Brain microvascular endothelial cell (primary cell): Measurements from ENCODE around the gene CYP11A1.

Experiments
- DNase-seq: peaks from one replicate; pipeline ENCODE4 v3.0.0-alpha.2; 2020
- H3K27ac ChIP-seq: fragments of 250-450 bp; sonication (Bioruptor Pico); 2 replicates; pipeline ENCODE4 v1.5.1; 2020; ENCODE audit warnings: mild to moderate bottlenecking, moderate library complexity
- H3K27me3 ChIP-seq: fragments of 250-450 bp; sonication (Bioruptor Pico); replicated peaks from 2 replicates; pipeline ENCODE4 v1.5.1; 2020; ENCODE audit warnings: mild to moderate bottlenecking
- H3K36me3 ChIP-seq: fragments of 250-450 bp; sonication (Bioruptor Pico); replicated peaks from 2 replicates; pipeline ENCODE4 v1.5.1; 2020; ENCODE audit warnings: mild to moderate bottlenecking
- H3K4me3 ChIP-seq: 2 replicates; pipeline ENCODE4 v1.5.1; 2011; ENCODE audit warnings: low read depth, mild to moderate bottlenecking, control low read depth, low read length, moderate library complexity
- in situ Hi-C: cut with HindIII; loops from 2 replicates; pipeline ENCODE4 v1.10.0; 2017; ENCODE audit warnings: low sequenced_read_pairs, low pct_ligation_motif_present
- TF ChIP-seq, protein P1 (sequence below): IDR thresholded peaks from 2 replicates; pipeline ENCODE4 v1.5.1; 2011; ENCODE audit warnings: low read depth, mild to moderate bottlenecking, moderate library complexity, low read length, control low read depth, inconsistent platforms; ENCODE audit errors: missing control alignments

Gene CYP11A1

DNA sequence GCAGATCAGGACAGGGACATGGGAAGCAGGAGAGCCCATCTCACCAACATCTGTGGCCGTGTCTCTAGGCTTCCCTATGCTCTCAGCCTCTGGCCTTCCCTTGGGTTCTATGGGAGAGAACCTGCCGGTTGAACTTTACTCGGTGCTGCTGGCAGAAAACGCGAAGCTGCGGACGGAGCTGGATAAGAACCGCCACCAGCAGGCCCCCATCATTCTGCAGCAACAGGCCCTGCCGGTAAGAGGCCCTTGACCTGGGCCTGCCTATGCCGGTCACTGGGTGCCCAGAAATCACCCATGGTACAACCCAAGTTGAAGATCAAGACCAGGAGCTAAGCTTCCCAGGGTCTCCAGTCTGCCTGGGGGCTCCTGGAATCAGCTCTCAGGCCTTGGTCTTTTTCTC lies 34.8 kb downstream of the CYP11A1 start:
- TF ChIP-seq, protein P1, sequence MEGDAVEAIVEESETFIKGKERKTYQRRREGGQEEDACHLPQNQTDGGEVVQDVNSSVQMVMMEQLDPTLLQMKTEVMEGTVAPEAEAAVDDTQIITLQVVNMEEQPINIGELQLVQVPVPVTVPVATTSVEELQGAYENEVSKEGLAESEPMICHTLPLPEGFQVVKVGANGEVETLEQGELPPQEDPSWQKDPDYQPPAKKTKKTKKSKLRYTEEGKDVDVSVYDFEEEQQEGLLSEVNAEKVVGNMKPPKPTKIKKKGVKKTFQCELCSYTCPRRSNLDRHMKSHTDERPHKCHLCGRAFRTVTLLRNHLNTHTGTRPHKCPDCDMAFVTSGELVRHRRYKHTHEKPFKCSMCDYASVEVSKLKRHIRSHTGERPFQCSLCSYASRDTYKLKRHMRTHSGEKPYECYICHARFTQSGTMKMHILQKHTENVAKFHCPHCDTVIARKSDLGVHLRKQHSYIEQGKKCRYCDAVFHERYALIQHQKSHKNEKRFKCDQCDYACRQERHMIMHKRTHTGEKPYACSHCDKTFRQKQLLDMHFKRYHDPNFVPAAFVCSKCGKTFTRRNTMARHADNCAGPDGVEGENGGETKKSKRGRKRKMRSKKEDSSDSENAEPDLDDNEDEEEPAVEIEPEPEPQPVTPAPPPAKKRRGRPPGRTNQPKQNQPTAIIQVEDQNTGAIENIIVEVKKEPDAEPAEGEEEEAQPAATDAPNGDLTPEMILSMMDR: no peak
- no peak overlapping the region for H3K4me3 ChIP-seq
- H3K36me3 ChIP-seq: no peaks in the 10 kb centered on the region
- no peak for DNase-seq
- no peaks in the 10 kb centered on the region for H3K27me3 ChIP-seq
- in situ Hi-C loops: no loop called here
- no peak overlapping the region for H3K27ac ChIP-seq

DNA sequence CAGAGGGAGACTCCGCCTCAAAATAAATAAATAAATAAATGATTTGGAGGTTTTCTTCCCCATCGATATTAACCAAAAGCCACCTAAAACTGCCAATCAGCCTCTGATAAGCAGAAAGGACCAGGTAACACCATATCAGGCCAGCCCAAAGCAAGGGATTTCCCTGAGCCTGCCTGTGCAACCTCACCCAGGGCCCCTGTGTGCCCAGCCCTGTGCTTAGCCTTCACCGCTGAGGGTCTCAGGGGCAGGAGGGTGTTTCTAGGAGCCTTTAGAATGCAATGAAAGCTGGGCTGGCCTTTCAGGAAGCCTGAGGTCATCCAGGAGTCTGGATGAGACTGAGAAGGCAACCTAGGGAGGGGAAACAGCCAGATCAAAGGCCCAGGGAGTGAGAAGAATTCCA lies 35.4 kb downstream of the CYP11A1 start:
- no peak overlapping the region for H3K4me3 ChIP-seq
- in situ Hi-C loops: no loop called here
- H3K27ac ChIP-seq: no peak overlapping the region
- TF ChIP-seq, protein P1: no peak
- no peaks in the 10 kb centered on the region for H3K36me3 ChIP-seq
- no peaks in the 10 kb centered on the region for H3K27me3 ChIP-seq
- DNase-seq: no peak

DNA sequence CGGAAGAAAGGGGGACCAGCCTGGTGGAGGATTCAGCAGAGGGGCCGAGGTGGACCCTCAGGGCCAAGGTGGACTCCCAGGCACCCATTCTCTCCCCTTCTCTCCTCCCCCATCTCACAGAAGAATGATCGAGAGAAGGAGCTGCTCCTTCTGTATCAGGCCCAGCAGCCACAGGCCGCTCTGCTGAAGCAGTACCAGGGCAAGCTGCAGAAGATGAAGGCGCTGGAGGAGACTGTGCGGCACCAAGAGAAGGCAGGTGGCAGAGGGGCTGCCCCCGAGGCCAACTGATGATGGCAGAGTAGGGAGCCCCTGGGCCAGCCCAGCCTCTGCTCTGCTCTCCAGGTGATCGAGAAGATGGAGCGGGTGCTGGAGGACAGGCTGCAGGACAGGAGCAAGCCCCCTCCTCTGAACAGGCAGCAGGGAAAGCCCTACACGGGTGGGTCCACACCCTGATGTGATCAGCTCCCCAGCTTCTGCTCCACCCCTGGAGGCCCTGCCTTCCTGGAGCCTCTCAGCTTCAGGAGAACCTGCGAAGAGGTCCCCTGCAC lies 36.5 kb downstream of the CYP11A1 start:
- DNase-seq: no peak
- in situ Hi-C loops: no loop called here

DNA sequence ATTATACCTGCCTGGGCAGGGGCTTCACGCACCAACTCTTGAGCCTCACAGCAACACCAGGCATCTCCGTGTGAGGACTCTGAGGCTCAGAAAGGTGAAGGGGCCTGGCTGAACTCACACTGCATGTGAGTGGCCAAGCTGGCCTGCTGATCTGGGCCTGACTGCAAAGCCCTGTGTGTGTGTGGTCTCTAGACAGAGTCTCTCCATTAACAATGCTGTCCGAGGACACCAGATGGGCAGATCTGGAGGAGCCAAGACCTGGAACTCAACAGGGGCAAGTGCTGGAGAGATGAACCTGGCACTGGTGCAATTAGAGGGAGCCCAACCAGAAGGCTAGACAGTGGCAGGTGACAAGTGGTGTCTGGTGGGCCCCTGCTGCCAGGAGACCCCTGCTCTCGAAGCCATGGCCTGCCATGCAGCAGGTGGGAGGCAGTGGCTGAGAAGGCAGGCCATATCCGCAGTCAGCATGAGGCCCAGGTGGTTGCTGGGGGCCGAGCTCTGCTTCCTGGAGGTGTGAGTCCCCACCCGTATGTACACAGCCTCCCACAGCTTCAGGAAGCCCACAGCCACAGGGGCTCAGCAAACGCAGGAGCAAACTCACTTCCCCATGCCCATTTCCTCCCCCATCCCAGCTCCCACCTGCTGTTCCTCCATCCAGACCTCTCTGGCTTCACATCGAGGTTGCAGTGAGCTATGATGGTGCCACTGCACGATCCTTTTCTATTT lies 39.0 kb downstream of the CYP11A1 start:
- H3K27me3 ChIP-seq: no peaks in the 10 kb centered on the region
- no peak overlapping the region for H3K27ac ChIP-seq

More for the DNA sequence above, 36.5 kb downstream of the CYP11A1 start:
- TF ChIP-seq, protein P1: no peak
- Histone ChIP-seq H3K4me3 (no peak overlapping the region), H3K36me3 (no peaks in the 10 kb centered on the region), H3K27me3 (no peaks in the 10 kb centered on the region), H3K27ac (no peak overlapping the region)

DNA sequence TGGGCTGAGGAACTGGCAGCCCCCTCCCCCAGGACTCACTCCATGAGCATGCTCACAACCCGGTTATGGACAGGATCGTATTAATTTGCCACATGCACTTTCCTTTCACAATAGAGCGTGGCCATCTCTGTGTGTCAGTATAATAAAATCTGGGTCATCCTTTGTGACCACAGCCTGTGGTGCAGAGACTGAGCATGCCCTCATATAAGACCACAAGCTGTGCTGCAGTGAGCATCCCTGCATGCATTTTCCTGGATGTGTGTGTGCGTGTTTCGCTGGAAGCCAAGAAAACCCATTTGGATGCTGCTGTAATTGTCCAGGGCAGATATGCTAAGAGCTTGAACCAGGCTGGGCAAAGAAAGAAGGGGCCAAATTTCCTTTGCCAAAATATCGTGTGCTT lies 39.7 kb downstream of the CYP11A1 start:
- TF ChIP-seq, protein P1: no peak
- H3K4me3 ChIP-seq: no peak overlapping the region
- peak; percentile 38 for DNase-seq
- no peaks in the 10 kb centered on the region for H3K36me3 ChIP-seq
- in situ Hi-C loops: no loop called here
- H3K27ac ChIP-seq: no peak overlapping the region
- H3K27me3 ChIP-seq: no peaks in the 10 kb centered on the region

More for the DNA sequence above, 39.0 kb downstream of the CYP11A1 start:
- no peaks in the 10 kb centered on the region for H3K36me3 ChIP-seq
- no peak for DNase-seq
- TF ChIP-seq, protein P1: no peak
- H3K4me3 ChIP-seq: no peak overlapping the region
- in situ Hi-C loops: no loop called here
